Measurements from ENCODE around the gene MEI1.
"Not testable (repeated sequence)": the region's sequence is repeated elsewhere in the genome, so short reads cannot be mapped to it uniquely, and the experiment has no call there.

The MEI1 gene

GRCh38 chr22:41821471-41822316 is 122.4 kb downstream of the MEI1 start:
- no peak for DNase-seq (ENCODE audit: low read depth)

- DNase-seq (ENCODE audit: low read depth) = peak; percentile 47
Measured at GRCh38 chr22:41822317-41823057, 123.2 kb downstream of the MEI1 start.

GRCh38 chr22:41823797-41824196 is 124.5 kb downstream of the MEI1 start:
- no peak for DNase-seq (ENCODE audit: low read depth)

- no peak for DNase-seq (ENCODE audit: low read depth)
Measured at GRCh38 chr22:41825376-41825775, 126.1 kb downstream of the MEI1 start.

- DNase-seq (ENCODE audit: low read depth) = no peak
Measured at GRCh38 chr22:41826021-41826420, 126.7 kb downstream of the MEI1 start.

GRCh38 chr22:41826430-41827383 is 127.4 kb downstream of the MEI1 start:
- DNase-seq (ENCODE audit: low read depth) = no peak

- DNase-seq (ENCODE audit: low read depth) = no peak
Measured at GRCh38 chr22:41827671-41828070, 128.4 kb downstream of the MEI1 start.

GRCh38 chr22:41828516-41828915 is 129.2 kb downstream of the MEI1 start:
- DNase-seq (ENCODE audit: low read depth) = no peak

- no peak for DNase-seq (ENCODE audit: low read depth)
Measured at GRCh38 chr22:41830174-41830573, 130.9 kb downstream of the MEI1 start.

GRCh38 chr22:41831383-41831782 is 132.1 kb downstream of the MEI1 start:
- DNase-seq (ENCODE audit: low read depth) = no peak

- DNase-seq (ENCODE audit: low read depth) = no peak
Measured at GRCh38 chr22:41831828-41832552, 132.7 kb downstream of the MEI1 start.

- DNase-seq (ENCODE audit: low read depth) = peak; percentile 99
Measured at GRCh38 chr22:41832553-41833368, 133.5 kb downstream of the MEI1 start, which contains the start of gene SREBF2. Gene SREBF2, plus strand, starts transcription at chr22:41833105. Its CDS starts 166 bp downstream, at chr22:41833271.

- DNase-seq (ENCODE audit: low read depth) = peak; percentile 26
Measured at GRCh38 chr22:41833369-41834004, 134.2 kb downstream of the MEI1 start.

GRCh38 chr22:41834005-41834944 is 135.0 kb downstream of the MEI1 start:
- DNase-seq (ENCODE audit: low read depth) = no peak

GRCh38 chr22:41835462-41835861 is 136.2 kb downstream of the MEI1 start:
- not testable (repeated sequence) for DNase-seq (ENCODE audit: low read depth)

- no peak for DNase-seq (ENCODE audit: low read depth)
Measured at GRCh38 chr22:41836551-41836950, 137.2 kb downstream of the MEI1 start.

GRCh38 chr22:41838842-41839618 is 139.7 kb downstream of the MEI1 start:
- no peak for DNase-seq (ENCODE audit: low read depth)

- DNase-seq (ENCODE audit: low read depth) = no peak
Measured at GRCh38 chr22:41840216-41840615, 140.9 kb downstream of the MEI1 start.
